Measurements from ENCODE around the gene FHAD1. TPM values are rescaled to one million over a fixed set of nuclear protein-coding genes. Genes with fewer than 3 reads are reported as not detected.
A peak's percentile ranks its signal among the peaks of the same experiment; 100 is the strongest.

The FHAD1 gene
- total and polyA plus RNA-seq, 2 of the 13 experiments (the other 11 are each of a cell fraction or from before 2014, with no cell fraction given) = not detected

GRCh38 chr1:15220825-15221431, 26.1 kb upstream of the FHAD1 start (continued):
- TF ChIP-seq SATB2 (CRISPR knock-in tag; IDR thresholded peaks at IDR 0.05) (no peak), ZNF510 (CRISPR knock-in tag; IDR thresholded peaks at IDR 0.05; ENCODE audit: low read depth) (no peak), U2AF1 (optimal IDR thresholded peaks at IDR 0.05; ENCODE audit: low read depth, low read length) (no peak), AGO1 (IDR thresholded peaks at IDR 0.05; ENCODE audit: low read depth, low read length, poor library complexity, severe bottlenecking) (no peak), RBM22 (optimal IDR thresholded peaks at IDR 0.05; ENCODE audit: low read length) (peak; percentile 62), FLYWCH1 (CRISPR knock-in tag; IDR thresholded peaks at IDR 0.05) (no peak), TBX2 (CRISPR knock-in tag; IDR thresholded peaks at IDR 0.05; ENCODE audit: borderline replicate concordance) (no peak), SKIL (CRISPR knock-in tag; IDR thresholded peaks at IDR 0.05; ENCODE audit: borderline replicate concordance) (peak; percentile 36; the same call in 1 of the 2 replicates), HOXA5 (CRISPR knock-in tag; IDR thresholded peaks at IDR 0.05) (no peak), ZBTB7B (CRISPR knock-in tag; IDR thresholded peaks at IDR 0.05) (no peak), ZNF143 (CRISPR knock-in tag; IDR thresholded peaks at IDR 0.05) (no peak), CHCHD3 (CRISPR knock-in tag; IDR thresholded peaks at IDR 0.05) (no peak), MLX (CRISPR knock-in tag; IDR thresholded peaks at IDR 0.05) (no peak), ARID5B (CRISPR knock-in tag; IDR thresholded peaks at IDR 0.05) (peak; percentile 43; the same call in 1 of the 2 replicates), PHF20 (CRISPR knock-in tag; IDR thresholded peaks at IDR 0.05) (no peak), ZNF121 (CRISPR knock-in tag; IDR thresholded peaks at IDR 0.05) (no peak), HMGXB4 (CRISPR knock-in tag; IDR thresholded peaks at IDR 0.05; ENCODE audit: borderline replicate concordance in 1 of 2, low read depth in 1 of 2) (no peak), NR1H2 (CRISPR knock-in tag; IDR thresholded peaks at IDR 0.05; ENCODE audit: borderline replicate concordance, low read depth) (no peak), ZNF251 (CRISPR knock-in tag; IDR thresholded peaks at IDR 0.05) (no peak)

Measured in HepG2 (cell line).